Measurements from ENCODE around the gene LAX1. TPM values are rescaled to one million over a fixed set of nuclear protein-coding genes. Genes with fewer than 3 reads are reported as not detected.
"Not testable (repeated sequence)": the region's sequence is repeated elsewhere in the genome, so short reads cannot be mapped to it uniquely, and the experiment has no call there.

LAX1 gene
- total RNA-seq, 4 donors from 2014 or later = 1.2 to 5.4 TPM; not detected in 2

DNA sequence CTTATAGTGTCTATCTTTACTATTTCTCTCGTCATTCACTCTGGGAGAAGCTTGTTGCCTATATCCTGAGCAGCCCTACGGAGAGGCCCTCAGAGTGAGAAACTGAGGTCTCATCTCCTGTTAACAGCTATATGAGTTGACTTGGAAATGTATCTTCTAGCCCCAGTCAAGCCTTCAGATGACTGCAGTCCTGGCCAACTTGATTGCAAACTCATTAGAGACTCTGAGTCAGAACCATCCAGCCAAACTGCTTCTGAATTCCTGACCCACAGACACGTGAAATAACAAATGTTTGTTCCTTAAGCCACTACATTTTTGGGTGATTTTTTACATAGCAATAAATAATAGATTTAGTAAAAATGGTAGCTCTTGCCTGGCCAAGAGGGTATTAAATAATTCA lies 26.5 kb downstream of the LAX1 start:
- Histone ChIP-seq H3K36me3 (no peaks in the 10 kb centered on the region), H3K9me3 (no peaks in the 10 kb centered on the region), H3K27me3 (no peaks in the 10 kb centered on the region), H3K4me1 (peaks cover 3 to 6% (median 5%) of the 10 kb centered on the region in 4 donors), H3K4me3 (no peak overlapping the region), H3K27ac (no peak overlapping the region)
- in situ Hi-C loops (cut with MboI; ENCODE audit: low pct_ligation_motif_present in 1 of 4, low pct_unique_long_range_greater_than_20kb in 1 of 4, low sequenced_read_pairs in 3 of 4) = no loop called here
- DNase-seq = no peak
- WGBS, 2 donors (ENCODE audit: low coverage in 1 of 2) = 87 to 89% methylated on average over 2 to 3 of the region's 3 CpGs
- TF ChIP-seq, protein P1, sequence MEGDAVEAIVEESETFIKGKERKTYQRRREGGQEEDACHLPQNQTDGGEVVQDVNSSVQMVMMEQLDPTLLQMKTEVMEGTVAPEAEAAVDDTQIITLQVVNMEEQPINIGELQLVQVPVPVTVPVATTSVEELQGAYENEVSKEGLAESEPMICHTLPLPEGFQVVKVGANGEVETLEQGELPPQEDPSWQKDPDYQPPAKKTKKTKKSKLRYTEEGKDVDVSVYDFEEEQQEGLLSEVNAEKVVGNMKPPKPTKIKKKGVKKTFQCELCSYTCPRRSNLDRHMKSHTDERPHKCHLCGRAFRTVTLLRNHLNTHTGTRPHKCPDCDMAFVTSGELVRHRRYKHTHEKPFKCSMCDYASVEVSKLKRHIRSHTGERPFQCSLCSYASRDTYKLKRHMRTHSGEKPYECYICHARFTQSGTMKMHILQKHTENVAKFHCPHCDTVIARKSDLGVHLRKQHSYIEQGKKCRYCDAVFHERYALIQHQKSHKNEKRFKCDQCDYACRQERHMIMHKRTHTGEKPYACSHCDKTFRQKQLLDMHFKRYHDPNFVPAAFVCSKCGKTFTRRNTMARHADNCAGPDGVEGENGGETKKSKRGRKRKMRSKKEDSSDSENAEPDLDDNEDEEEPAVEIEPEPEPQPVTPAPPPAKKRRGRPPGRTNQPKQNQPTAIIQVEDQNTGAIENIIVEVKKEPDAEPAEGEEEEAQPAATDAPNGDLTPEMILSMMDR (IDR thresholded peaks at IDR 0.05) = no peak
- no peak for TF ChIP-seq POLR2A (IDR thresholded peaks at IDR 0.05)
- TF ChIP-seq EP300 (IDR thresholded peaks at IDR 0.05; ENCODE audit: low read depth) = no peak
- no peak for TF ChIP-seq POLR2AphosphoS5 (IDR thresholded peaks at IDR 0.05)
- intact Hi-C loops (cut with DNase I; ENCODE audit: low total_unique reads) = loop anchor here (10.0 kb wide), 1 partner anchor 287 kb away; no protein-coding TSS in a partner anchor

DNA sequence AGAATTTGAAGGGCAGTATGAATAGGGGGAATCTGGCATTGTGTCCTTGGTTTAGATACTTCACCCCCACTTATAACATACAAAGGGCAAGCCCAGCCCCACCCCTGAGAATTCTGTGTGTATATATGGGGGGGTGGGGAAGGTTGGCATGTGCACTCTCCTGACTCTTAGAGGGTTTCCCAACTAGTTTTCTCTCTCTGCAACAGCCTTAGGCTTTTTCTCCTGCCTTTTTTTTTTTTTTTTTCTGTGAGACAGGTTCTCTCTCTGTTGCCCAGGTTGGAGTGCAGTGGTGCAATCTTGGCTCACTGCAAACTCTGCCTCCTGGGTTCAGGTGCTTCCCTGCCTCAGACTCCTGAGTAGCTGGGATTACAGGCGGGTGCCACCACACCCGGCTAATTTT lies 27.5 kb downstream of the LAX1 start:
- no peaks in the 10 kb centered on the region for H3K36me3 ChIP-seq
- no peak for TF ChIP-seq EP300 (IDR thresholded peaks at IDR 0.05; ENCODE audit: low read depth)
- no peak for TF ChIP-seq POLR2AphosphoS5 (IDR thresholded peaks at IDR 0.05)
- TF ChIP-seq, protein P1 (IDR thresholded peaks at IDR 0.05) = no peak
- TF ChIP-seq POLR2A (IDR thresholded peaks at IDR 0.05) = no peak
- DNase-seq = no peak
- 84% methylated on average over 2 of the region's 2 CpGs; no CpG with 5 or more reads in 1 of the 2 donors for WGBS, 2 donors (ENCODE audit: low coverage in 1 of 2)
- no peaks in the 10 kb centered on the region for H3K9me3 ChIP-seq
- no peak overlapping the region for H3K27ac ChIP-seq
- no peak overlapping the region for H3K4me3 ChIP-seq
- intact Hi-C loops (cut with DNase I; ENCODE audit: low total_unique reads) (loop anchor here (10.0 kb wide), 1 partner anchor 288 kb away; no protein-coding TSS in a partner anchor), in situ Hi-C loops (cut with MboI; ENCODE audit: low pct_ligation_motif_present in 1 of 4, low pct_unique_long_range_greater_than_20kb in 1 of 4, low sequenced_read_pairs in 3 of 4) (no loop called here)
- peaks cover 12 to 16% (median 14%) of the 10 kb centered on the region in 4 donors for H3K4me1 ChIP-seq
- no peaks in the 10 kb centered on the region for H3K27me3 ChIP-seq

DNA sequence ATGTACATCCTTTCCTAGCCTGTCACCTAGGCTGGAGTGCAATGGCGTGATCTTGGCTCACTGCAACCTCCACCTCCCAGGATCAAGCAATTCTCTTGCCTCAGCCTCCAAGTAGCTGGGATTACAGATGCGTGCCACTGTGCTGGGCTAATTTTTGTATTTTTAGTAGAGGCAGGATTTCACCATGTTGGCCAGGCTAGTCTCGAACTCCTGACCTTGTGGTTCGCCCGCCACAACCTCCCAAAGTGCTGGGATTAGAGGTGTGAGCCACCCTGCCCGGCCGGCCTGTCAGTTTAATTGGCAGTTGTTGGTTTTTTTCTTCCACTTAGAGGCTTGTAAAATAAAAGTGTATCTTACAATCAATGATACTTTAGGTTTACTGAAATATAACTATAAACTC lies 28.6 kb downstream of the LAX1 start:
- H3K9me3 ChIP-seq; H3K4me3 ChIP-seq; H3K36me3 ChIP-seq; in situ Hi-C loops (cut with MboI; ENCODE audit: low pct_ligation_motif_present in 1 of 4, low pct_unique_long_range_greater_than_20kb in 1 of 4, low sequenced_read_pairs in 3 of 4); H3K27ac ChIP-seq; DNase-seq; H3K27me3 ChIP-seq: not testable (repeated sequence)
- peaks cover 21 to 27% (median 23%) of the 10 kb centered on the region in 4 donors for H3K4me1 ChIP-seq
- WGBS, 2 donors (ENCODE audit: low coverage in 1 of 2) = 90 to 97% methylated on average over 5 to 7 of the region's 7 CpGs
- intact Hi-C loops (cut with DNase I; ENCODE audit: low total_unique reads) = loop anchor here (10.0 kb wide), 1 partner anchor 289 kb away; no protein-coding TSS in a partner anchor

DNA sequence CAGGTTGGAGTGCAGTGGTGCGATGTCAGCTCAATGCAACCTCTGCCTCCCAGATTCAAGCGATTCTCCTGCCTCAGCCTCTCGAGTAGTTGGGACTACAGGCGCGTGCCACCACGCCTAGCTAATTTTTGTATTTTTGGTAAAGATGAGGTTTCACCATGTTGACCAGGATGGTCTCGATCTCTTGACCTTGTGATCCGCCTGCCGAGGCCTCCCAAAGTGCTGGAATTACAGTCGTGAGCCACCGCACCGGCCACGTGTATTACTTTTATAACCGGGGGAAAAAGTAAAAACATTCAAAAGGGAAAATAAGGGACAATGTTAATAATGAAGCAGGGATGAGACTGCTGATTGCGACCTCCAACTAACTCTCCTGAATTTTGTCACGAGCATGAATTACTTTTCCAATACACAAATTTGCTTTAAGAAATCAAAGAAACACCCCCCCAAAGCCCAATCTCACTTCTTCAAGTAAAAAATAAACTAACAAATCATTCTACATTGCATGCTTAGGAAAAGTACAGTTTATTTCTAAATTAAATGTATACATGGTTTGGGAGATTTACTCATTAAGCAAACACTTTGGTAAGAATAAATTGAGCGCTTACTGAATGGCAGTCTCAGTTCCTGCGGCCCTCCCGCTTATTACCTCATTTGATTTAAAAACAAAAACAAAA lies 29.9 kb downstream of the LAX1 start:
- Histone ChIP-seq H3K27me3 (no peaks in the 10 kb centered on the region), H3K4me1 (peaks cover 21 to 39% (median 29%) of the 10 kb centered on the region in 4 donors), H3K9me3 (no peaks in the 10 kb centered on the region), H3K36me3 (no peaks in the 10 kb centered on the region), H3K27ac (peak overlapping the region; percentile 95 to 99 (median 97)), H3K4me3 (peak overlapping the region in 3 of 4 donors; percentile 82 to 94 (median 92))
- intact Hi-C loops (cut with DNase I; ENCODE audit: low total_unique reads) = loop anchor here (10.0 kb wide), 1 partner anchor 290 kb away; no protein-coding TSS in a partner anchor
- WGBS, 2 donors (ENCODE audit: low coverage in 1 of 2) = 57 to 74% methylated on average over 10 to 19 of the region's 19 CpGs
- in situ Hi-C loops (cut with MboI; ENCODE audit: low pct_ligation_motif_present in 1 of 4, low pct_unique_long_range_greater_than_20kb in 1 of 4, low sequenced_read_pairs in 3 of 4) = no loop called here
- no peak for DNase-seq
- no peak for TF ChIP-seq EP300 (IDR thresholded peaks at IDR 0.05; ENCODE audit: low read depth)
- no peak for TF ChIP-seq POLR2AphosphoS5 (IDR thresholded peaks at IDR 0.05)
- no peak for TF ChIP-seq POLR2A (IDR thresholded peaks at IDR 0.05)
- TF ChIP-seq, protein P1 (IDR thresholded peaks at IDR 0.05) = no peak
